HEK293 (cell line): ENCODE data around the gene HCN4.

Experiments used
- CTCF ChIP-seq: fragments of 450-650 bp; formaldehyde crosslinking; IDR thresholded peaks from 2 replicates; pipeline ENCODE4 v1.5.1; 2016; ENCODE audit warnings: missing biosample characterization, missing genetic modification characterization
- WT1 ChIP-seq: fragments of 450-650 bp; formaldehyde crosslinking; IDR thresholded peaks from 2 replicates; pipeline ENCODE4 v1.5.1; 2016; ENCODE audit warnings: missing biosample characterization, missing genetic modification characterization

- TF ChIP-seq WT1 (tag by site-specific recombination) (no peak), CTCF (tag by site-specific recombination) (no peak)
Measured at GRCh38 chr15:73368301-73369136, at the start of gene HCN4.
